ENCODE data around the gene CUL5.

Gene CUL5

GRCh38 chr11:108148556-108148955, 139.9 kb downstream of the CUL5 start:
- Histone ChIP-seq H3K9me2 (ENCODE audit: low read depth, low read length) (no peaks in the 10 kb centered on the region), H2AFZ (ENCODE audit: low read length) (no peak overlapping the region), H4K20me1 (ENCODE audit: insufficient read depth, low read length) (no peaks in the 10 kb centered on the region), H3K9ac (ENCODE audit: low read length) (no peak overlapping the region), H3K4me1 (ENCODE audit: insufficient read depth, low read length, severe bottlenecking) (no peaks in the 10 kb centered on the region), H3K9me3 (ENCODE audit: low read length) (no peaks in the 10 kb centered on the region), H3K27me3 (ENCODE audit: insufficient read depth, low read length) (no peaks in the 10 kb centered on the region), H3K27ac (ENCODE audit: low read depth, low read length, poor library complexity, severe bottlenecking) (no peak overlapping the region), H3K4me3 (ENCODE audit: low read depth, low read length, poor library complexity, severe bottlenecking) (no peak overlapping the region), H3K36me3 (ENCODE audit: insufficient read depth, low read length) (peaks cover 91% of the 10 kb centered on the region), H3K4me2 (ENCODE audit: low read length) (no peak overlapping the region), H3F3A (ENCODE audit: insufficient read depth, low read length) (no peaks in the 10 kb centered on the region), H3K79me2 (ENCODE audit: insufficient read depth, low read length) (no peaks in the 10 kb centered on the region)
- no peak for TF ChIP-seq CTCF (IDR thresholded peaks at IDR 0.05; ENCODE audit: low read length)
- no peak for TF ChIP-seq EZH2 (IDR thresholded peaks at IDR 0.05; ENCODE audit: borderline replicate concordance, low read length)

- no peaks in the 10 kb centered on the region for H4K20me1 ChIP-seq (ENCODE audit: insufficient read depth, low read length)
- H3F3A ChIP-seq (ENCODE audit: insufficient read depth, low read length) = no peaks in the 10 kb centered on the region
- H3K9me3 ChIP-seq (ENCODE audit: low read length) = no peaks in the 10 kb centered on the region
- H3K9ac ChIP-seq (ENCODE audit: low read length) = no peak overlapping the region
- H3K27ac ChIP-seq (ENCODE audit: low read depth, low read length, poor library complexity, severe bottlenecking) = no peak overlapping the region
- no peaks in the 10 kb centered on the region for H3K27me3 ChIP-seq (ENCODE audit: insufficient read depth, low read length)
- no peaks in the 10 kb centered on the region for H3K9me2 ChIP-seq (ENCODE audit: low read depth, low read length)
- no peak overlapping the region for H3K4me3 ChIP-seq (ENCODE audit: low read depth, low read length, poor library complexity, severe bottlenecking)
- H2AFZ ChIP-seq (ENCODE audit: low read length) = no peak overlapping the region
- no peaks in the 10 kb centered on the region for H3K79me2 ChIP-seq (ENCODE audit: insufficient read depth, low read length)
- no peaks in the 10 kb centered on the region for H3K4me1 ChIP-seq (ENCODE audit: insufficient read depth, low read length, severe bottlenecking)
- TF ChIP-seq EZH2 (IDR thresholded peaks at IDR 0.05; ENCODE audit: borderline replicate concordance, low read length) (no peak), CTCF (IDR thresholded peaks at IDR 0.05; ENCODE audit: low read length) (no peak)
- no peak overlapping the region for H3K4me2 ChIP-seq (ENCODE audit: low read length)
- peaks cover 90% of the 10 kb centered on the region for H3K36me3 ChIP-seq (ENCODE audit: insufficient read depth, low read length)
Measured at GRCh38 chr11:108154591-108154990, 145.9 kb downstream of the CUL5 start.
